ENCODE results near the gene LRIG1.

GRCh38 chr3:66486202-66486601 lies 14.6 kb downstream of the LRIG1 start:
- TF ChIP-seq CTCF (IDR thresholded peaks at IDR 0.05) (no peak), POLR2A (IDR thresholded peaks at IDR 0.05) (no peak)

Measured in prostate gland (tissue), 2 donors.